ENCODE results near the gene CYTH4. TPM values are rescaled to one million over a fixed set of nuclear protein-coding genes. Genes with fewer than 3 reads are reported as not detected.

The CYTH4 gene
- total and polyA plus RNA-seq, 4 donors: 10.5 to 84.2 (median 35.0) TPM

DNA sequence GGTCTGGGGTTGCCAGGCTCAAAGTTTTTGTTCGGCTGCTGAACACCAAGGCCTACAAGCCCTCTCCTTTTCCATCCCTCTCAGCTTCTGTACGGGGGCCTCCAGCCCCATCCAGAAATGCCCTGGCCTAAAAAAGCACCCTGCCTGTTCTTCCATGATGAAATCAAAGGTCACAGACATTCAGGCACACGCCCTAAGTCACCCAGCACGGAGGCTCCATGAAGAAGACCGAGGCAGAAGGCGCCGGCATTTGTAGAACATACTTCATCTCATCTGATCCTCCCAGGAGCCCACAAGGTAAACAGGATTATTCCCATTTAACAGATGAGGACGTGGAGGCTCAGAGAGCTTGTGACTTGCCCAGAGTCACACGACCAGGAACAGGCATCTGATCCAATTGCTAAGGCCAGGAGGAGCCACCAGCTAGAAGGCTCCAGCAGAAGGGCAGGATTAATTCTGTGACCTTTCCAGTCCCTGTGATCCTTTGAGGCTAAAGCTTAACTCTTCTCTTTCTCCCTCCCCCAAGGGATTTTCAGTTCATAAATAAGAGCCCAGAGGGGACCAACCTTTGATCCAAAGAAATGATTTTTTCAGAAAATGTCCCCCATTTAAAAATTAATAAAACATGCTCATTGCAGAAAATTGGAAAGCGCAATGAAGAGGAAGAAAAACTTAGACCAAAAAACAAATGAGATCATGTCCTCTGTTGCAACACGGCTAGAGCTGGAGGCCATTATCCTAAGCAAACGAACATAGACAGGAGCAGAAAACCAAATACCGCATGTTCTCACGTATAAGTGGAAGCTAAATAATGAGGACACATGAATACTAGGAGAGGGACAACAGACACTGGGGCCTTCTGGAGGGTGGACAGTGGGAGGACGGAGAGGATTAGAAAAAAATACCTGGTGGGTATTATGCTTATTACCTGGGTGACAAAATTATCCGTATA, 38.7 kb downstream of the CYTH4 start:
- 69 to 73% methylated on average over 16 of the region's 16 CpGs for WGBS, 2 donors
- DNase-seq: no peak
- TF ChIP-seq, protein P1, sequence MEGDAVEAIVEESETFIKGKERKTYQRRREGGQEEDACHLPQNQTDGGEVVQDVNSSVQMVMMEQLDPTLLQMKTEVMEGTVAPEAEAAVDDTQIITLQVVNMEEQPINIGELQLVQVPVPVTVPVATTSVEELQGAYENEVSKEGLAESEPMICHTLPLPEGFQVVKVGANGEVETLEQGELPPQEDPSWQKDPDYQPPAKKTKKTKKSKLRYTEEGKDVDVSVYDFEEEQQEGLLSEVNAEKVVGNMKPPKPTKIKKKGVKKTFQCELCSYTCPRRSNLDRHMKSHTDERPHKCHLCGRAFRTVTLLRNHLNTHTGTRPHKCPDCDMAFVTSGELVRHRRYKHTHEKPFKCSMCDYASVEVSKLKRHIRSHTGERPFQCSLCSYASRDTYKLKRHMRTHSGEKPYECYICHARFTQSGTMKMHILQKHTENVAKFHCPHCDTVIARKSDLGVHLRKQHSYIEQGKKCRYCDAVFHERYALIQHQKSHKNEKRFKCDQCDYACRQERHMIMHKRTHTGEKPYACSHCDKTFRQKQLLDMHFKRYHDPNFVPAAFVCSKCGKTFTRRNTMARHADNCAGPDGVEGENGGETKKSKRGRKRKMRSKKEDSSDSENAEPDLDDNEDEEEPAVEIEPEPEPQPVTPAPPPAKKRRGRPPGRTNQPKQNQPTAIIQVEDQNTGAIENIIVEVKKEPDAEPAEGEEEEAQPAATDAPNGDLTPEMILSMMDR (IDR thresholded peaks at IDR 0.05; ENCODE audit: control extremely low read depth, extremely low read depth): no peak
- no peak overlapping the region for H3K27ac ChIP-seq (ENCODE audit: low read depth in 1 of 2, low read length in 1 of 2)
- H3K9me3 ChIP-seq (ENCODE audit: control insufficient read depth in 4 of 4, insufficient read depth in 3 of 4, low read length in 3 of 4): no peaks in the 10 kb centered on the region
- peaks cover 0 to 9% (median 0%) of the 10 kb centered on the region in 5 donors for H3K4me1 ChIP-seq (ENCODE audit: control insufficient read depth in 5 of 5, insufficient read depth in 5 of 5, low read length in 5 of 5)
- no peak overlapping the region for H3K4me3 ChIP-seq
- no peaks in the 10 kb centered on the region for H3K36me3 ChIP-seq (ENCODE audit: control insufficient read depth in 4 of 4, insufficient read depth in 4 of 4, low read length in 4 of 4)
- peaks cover 0 to 28% (median 27%) of the 10 kb centered on the region in 3 donors for H3K27me3 ChIP-seq (ENCODE audit: control insufficient read depth in 3 of 3, insufficient read depth in 3 of 3, low read length in 2 of 3)
- no peak overlapping the region for H3K9ac ChIP-seq (ENCODE audit: insufficient read depth in 1 of 2, low read length in 2 of 2)
- ATAC-seq (ENCODE audit: insufficient read depth, low FRiP score): no peak

DNA sequence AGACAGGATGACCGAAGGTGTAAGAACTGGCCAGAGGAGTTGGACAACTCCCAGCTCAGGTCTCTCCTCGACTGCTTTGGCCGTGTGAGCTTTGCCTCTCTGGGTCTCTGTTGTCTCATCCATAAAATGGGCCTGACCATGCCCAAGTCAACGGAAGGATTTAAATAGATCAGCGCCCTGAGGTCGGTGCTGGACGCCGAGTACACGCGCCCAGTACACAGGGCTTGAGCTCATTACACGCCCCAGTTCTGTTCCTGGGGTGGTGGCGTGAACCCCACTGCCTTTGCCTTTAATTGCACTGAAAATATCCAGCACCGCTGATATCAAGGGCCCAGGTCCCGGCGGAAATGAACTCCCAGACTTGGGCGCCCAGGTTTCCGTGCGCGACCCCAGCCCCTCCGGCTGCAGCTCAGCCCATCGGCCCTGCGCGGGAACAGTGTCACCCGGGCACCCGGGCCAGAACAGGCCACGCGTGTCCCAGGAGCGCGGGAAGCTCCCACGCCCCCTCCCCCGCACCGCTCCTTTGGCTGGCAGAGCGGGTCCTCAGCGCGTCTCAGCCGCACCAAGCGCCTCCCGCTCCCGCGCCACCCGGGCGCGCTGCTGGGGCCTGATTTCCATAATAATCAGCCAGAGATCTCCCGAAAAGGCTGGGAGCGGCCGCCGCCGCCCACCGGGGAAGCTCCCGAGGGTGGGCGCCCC, 42.2 kb downstream of the CYTH4 start:
- WGBS, 2 donors: 12 to 14% methylated on average over 50 to 51 of the region's 51 CpGs
- H3K36me3 ChIP-seq (ENCODE audit: control insufficient read depth in 4 of 4, insufficient read depth in 4 of 4, low read length in 4 of 4): no peaks in the 10 kb centered on the region
- DNase-seq: no peak

DNA sequence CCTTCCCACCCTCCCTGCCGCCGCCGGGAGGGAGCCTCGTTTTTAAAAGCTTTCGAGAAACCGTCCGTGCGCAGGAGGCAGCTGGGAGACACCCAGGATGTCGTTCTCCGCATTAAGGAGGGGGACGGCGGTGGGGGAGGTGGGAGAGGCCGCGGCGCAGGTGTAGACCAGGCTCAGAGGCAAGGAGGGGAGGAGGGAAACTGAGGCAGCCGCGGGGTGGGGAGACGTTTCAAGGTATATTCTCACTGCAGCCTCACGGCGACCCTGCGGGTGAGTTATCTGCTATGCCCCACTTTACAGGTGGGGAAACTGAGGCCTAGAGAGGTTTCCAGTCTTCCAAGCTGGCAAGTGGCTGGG, 42.7 kb downstream of the CYTH4 start:
- Histone ChIP-seq H3K27ac (ENCODE audit: low read depth in 1 of 2, low read length in 1 of 2) (no peak overlapping the region), H3K27me3 (ENCODE audit: control insufficient read depth in 3 of 3, insufficient read depth in 3 of 3, low read length in 2 of 3) (peaks cover 0 to 43% (median 36%) of the 10 kb centered on the region in 3 donors), H3K4me1 (ENCODE audit: control insufficient read depth in 5 of 5, insufficient read depth in 5 of 5, low read length in 5 of 5) (peaks cover 0 to 15% (median 0%) of the 10 kb centered on the region in 5 donors), H3K9me3 (ENCODE audit: control insufficient read depth in 4 of 4, insufficient read depth in 3 of 4, low read length in 3 of 4) (no peaks in the 10 kb centered on the region), H3K4me3 (no peak overlapping the region), H3K36me3 (ENCODE audit: control insufficient read depth in 4 of 4, insufficient read depth in 4 of 4, low read length in 4 of 4) (no peaks in the 10 kb centered on the region), H3K9ac (ENCODE audit: insufficient read depth in 1 of 2, low read length in 2 of 2) (no peak overlapping the region)
- ATAC-seq (ENCODE audit: insufficient read depth, low FRiP score) (no peak), DNase-seq (no peak)
- WGBS, 2 donors: 5 to 6% methylated on average over 14 to 21 of the region's 21 CpGs
- TF ChIP-seq, protein P1 (IDR thresholded peaks at IDR 0.05; ENCODE audit: control extremely low read depth, extremely low read depth): no peak

More for the DNA sequence above, 42.2 kb downstream of the CYTH4 start:
- Histone ChIP-seq H3K27me3 (ENCODE audit: control insufficient read depth in 3 of 3, insufficient read depth in 3 of 3, low read length in 2 of 3) (peaks cover 0 to 41% (median 36%) of the 10 kb centered on the region in 3 donors), H3K9me3 (ENCODE audit: control insufficient read depth in 4 of 4, insufficient read depth in 3 of 4, low read length in 3 of 4) (no peaks in the 10 kb centered on the region), H3K9ac (ENCODE audit: insufficient read depth in 1 of 2, low read length in 2 of 2) (no peak overlapping the region), H3K4me1 (ENCODE audit: control insufficient read depth in 5 of 5, insufficient read depth in 5 of 5, low read length in 5 of 5) (peaks cover 0 to 15% (median 0%) of the 10 kb centered on the region in 5 donors), H3K27ac (ENCODE audit: low read depth in 1 of 2, low read length in 1 of 2) (no peak overlapping the region), H3K4me3 (no peak overlapping the region)
- no peak for ATAC-seq (ENCODE audit: insufficient read depth, low FRiP score)
- TF ChIP-seq, protein P1 (IDR thresholded peaks at IDR 0.05; ENCODE audit: control extremely low read depth, extremely low read depth): no peak
